GM12864 (cell line): ENCODE data around the gene ATXN7.
A peak's percentile ranks its signal among the peaks of the same experiment; 100 is the strongest.

Experiments
- DNase-seq: peaks from one replicate; pipeline ENCODE4 v3.0.0-alpha.2; 2011; ENCODE audit warnings: low read depth
- H3K4me3 ChIP-seq: 2 replicates; pipeline ENCODE4 v1.5.1; 2011; ENCODE audit warnings: mild to moderate bottlenecking, low read depth, low read length, control low read depth
- CTCF ChIP-seq: IDR thresholded peaks from 2 replicates; pipeline ENCODE4 v1.5.1; 2011; ENCODE audit warnings: low read depth, mild to moderate bottlenecking, moderate library complexity, low read length, control low read depth, inconsistent platforms; ENCODE audit errors: missing control alignments

The ATXN7 gene

GRCh38 chr3:63864008-63864964 lies 619 bp downstream of the ATXN7 start:
- no peak for DNase-seq
- H3K4me3 ChIP-seq: peak overlapping the region; percentile 93
- TF ChIP-seq CTCF: no peak

GRCh38 chr3:63864965-63865327 lies 1.3 kb downstream of the ATXN7 start:
- no peak for TF ChIP-seq CTCF
- DNase-seq: no peak

GRCh38 chr3:63867225-63867624 lies 3.6 kb downstream of the ATXN7 start:
- no peak for DNase-seq
- TF ChIP-seq CTCF: no peak
- H3K4me3 ChIP-seq: no peak overlapping the region

More at GRCh38 chr3:63864965-63865327, 1.3 kb downstream of the ATXN7 start:
- H3K4me3 ChIP-seq: peak overlapping the region; percentile 93

- no peak overlapping the region for H3K4me3 ChIP-seq
- TF ChIP-seq CTCF: no peak
- no peak for DNase-seq
Observed at GRCh38 chr3:63869940-63870614, 6.4 kb downstream of the ATXN7 start.

- DNase-seq: no peak
- no peak overlapping the region for H3K4me3 ChIP-seq
- TF ChIP-seq CTCF: no peak
Observed at GRCh38 chr3:63870615-63871005, 6.9 kb downstream of the ATXN7 start.

GRCh38 chr3:63872135-63872924 lies 8.7 kb downstream of the ATXN7 start:
- no peak for DNase-seq
- no peak for TF ChIP-seq CTCF
- H3K4me3 ChIP-seq: no peak overlapping the region
